Fibroblast of mammary gland (primary cell): Measurements from ENCODE around the gene CDH23.

ENCODE experiments used
- DNase-seq: peaks from one replicate; pipeline ENCODE4 v3.0.0-alpha.2; 2010; ENCODE audit warnings: low read depth
- H3K4me3 ChIP-seq: 2 replicates; pipeline ENCODE4 v1.5.1; 2011; ENCODE audit warnings: low read depth, mild to moderate bottlenecking, low read length, moderate library complexity; ENCODE audit not compliant: control insufficient read depth
- CTCF ChIP-seq: conservative IDR thresholded peaks from 2 replicates; pipeline ENCODE4 v1.5.1; 2011; ENCODE audit warnings: low read depth, low read length, inconsistent platforms; ENCODE audit not compliant: control insufficient read depth, insufficient read depth

The CDH23 gene

GRCh38 chr10:71708301-71708703, 311.6 kb downstream of the CDH23 start:
- DNase-seq, result peak; percentile 13
- H3K4me3 ChIP-seq, result no peak overlapping the region
- peak; percentile 75 for TF ChIP-seq CTCF

GRCh38 chr10:71708897-71709882, 312.5 kb downstream of the CDH23 start:
- TF ChIP-seq CTCF, result no peak
- no peak overlapping the region for H3K4me3 ChIP-seq
- no peak for DNase-seq

- TF ChIP-seq CTCF, result no peak
- H3K4me3 ChIP-seq, result no peak overlapping the region
- DNase-seq, result no peak
Observed at GRCh38 chr10:71710519-71710918, 313.8 kb downstream of the CDH23 start.

- TF ChIP-seq CTCF, result no peak
- DNase-seq, result no peak
Observed at GRCh38 chr10:71711052-71711623, 314.4 kb downstream of the CDH23 start.

GRCh38 chr10:71712170-71712569, 315.4 kb downstream of the CDH23 start:
- no peak for TF ChIP-seq CTCF
- no peak overlapping the region for H3K4me3 ChIP-seq
- DNase-seq, result no peak

More at GRCh38 chr10:71711052-71711623, 314.4 kb downstream of the CDH23 start:
- no peak overlapping the region for H3K4me3 ChIP-seq

- TF ChIP-seq CTCF, result no peak
- no peak overlapping the region for H3K4me3 ChIP-seq
- DNase-seq, result no peak
Observed at GRCh38 chr10:71712572-71713134, 315.9 kb downstream of the CDH23 start.
